Kidney (tissue), 14 donors: ENCODE data around the gene ADARB1. TPM values are rescaled to one million over a fixed set of nuclear protein-coding genes. Genes with fewer than 3 reads are reported as not detected.

Source experiments
- DNase-seq, 5 donors: peaks; one replicate each; pipeline ENCODE4 v3.0.0-alpha.2; 2013 to 2020
- FAIRE-seq: peaks from 2 replicates; lab custom pipeline; 2012; peaks lifted over from hg19 to GRCh38; lab: Jason Lieb, UNC
- H3K27ac ChIP-seq, 2 donors: one replicate each; pipeline ENCODE4 v1.7.0; 2013; ENCODE audit warnings: low read depth in 2 of 2, low read length in 2 of 2, inconsistent platforms in 1 of 2
- H3K27me3 ChIP-seq: one replicate; pipeline ENCODE4 v1.7.1; 2013; ENCODE audit warnings: low read length, inconsistent platforms; ENCODE audit not compliant: control insufficient read depth, insufficient read depth
- H3K36me3 ChIP-seq, 3 donors: one replicate each; pipeline versions ENCODE4 v1.7.0 to v1.7.1; 2013; ENCODE audit warnings: low read length in 3 of 3, control low read depth in 1 of 3, inconsistent platforms in 1 of 3; ENCODE audit not compliant: insufficient read depth in 3 of 3, control insufficient read depth in 2 of 3
- H3K4me1 ChIP-seq, 3 donors: one replicate each; pipeline versions ENCODE4 v1.7.0 to v1.7.1; 2013; ENCODE audit warnings: low read length in 3 of 3, inconsistent platforms in 1 of 3, low read depth in 1 of 3; ENCODE audit not compliant: control insufficient read depth in 2 of 3, insufficient read depth in 2 of 3
- H3K4me3 ChIP-seq, 3 donors: one replicate each; pipeline versions ENCODE4 v1.7.0 to v1.8.1; 2013; ENCODE audit warnings: low read length in 3 of 3, control low read depth in 1 of 3, inconsistent platforms in 1 of 3
- H3K9ac ChIP-seq, 3 donors: one replicate each; pipeline versions ENCODE4 v1.7.0 to v1.7.1; 2013; ENCODE audit warnings: low read length in 3 of 3, control low read depth in 1 of 3, inconsistent platforms in 1 of 3
- H3K9me3 ChIP-seq, 3 donors: one replicate each; pipeline versions ENCODE4 v1.7.0 to v1.7.1; 2013; ENCODE audit warnings: low read length in 3 of 3, control low read depth in 1 of 3, inconsistent platforms in 1 of 3; ENCODE audit not compliant: control insufficient read depth in 2 of 3, insufficient read depth in 1 of 3
- intact Hi-C: fragments of 100-400 bp; cut with DNase I; formaldehyde crosslinking; loops from one replicate; pipeline ENCODE4 v1.11.1; 2022
- polyA plus RNA-seq: library from polyadenylated mRNA; stranded (reverse); fragments of 350-450 nt; fragmentation: Illumina TruSeq; extraction: RNeasy Lipid Tissue Mini Kit (QIAGEN cat#74804); gene quantifications from one replicate; pipeline ENCODE4 v1.2.3, GENCODE V29; 2014; ENCODE audit warnings: low read depth, low replicate concordance; ENCODE audit not compliant: insufficient read depth
- total RNA-seq: library from RNA; stranded (reverse); fragmentation: NEBNext Ultra II Directional; extraction: Animal tissue kit (Norgen Biotek cat#: 25700); gene quantifications from one replicate; pipeline ENCODE4 v1.2.1, GENCODE V29; 2021
- TF ChIP-seq, protein P1 (sequence below): IDR thresholded peaks from 3 replicates; pipeline ENCODE4 v1.5.1; 2012; ENCODE audit warnings: mild to moderate bottlenecking, moderate library complexity, borderline replicate concordance; ENCODE audit not compliant: insufficient read depth; ENCODE audit errors: extremely low read depth
- donor health status: control.
- donor health status: control.
- donor health status: control.
- donor health status: control.
- donor health status: control.
- donor health status: DM: yes; HTN: yes; CAD: no.
- donor health status: Normal renal cell carcinoma (clear cell type).

The ADARB1 gene
- total and polyA plus RNA-seq, 2 donors from 2014 or later: 6.7 to 34.9 TPM

- H3K9me3 ChIP-seq: no peaks in the 10 kb centered on the region
- no peak overlapping the region for H3K27ac ChIP-seq
- H3K9ac ChIP-seq: no peak overlapping the region
- no peaks in the 10 kb centered on the region for H3K4me1 ChIP-seq
- H3K36me3 ChIP-seq: no peaks in the 10 kb centered on the region
- H3K4me3 ChIP-seq: no peak overlapping the region
- FAIRE-seq (no peak), DNase-seq (no peak)
- intact Hi-C loops: no loop called here
- TF ChIP-seq, protein P1, sequence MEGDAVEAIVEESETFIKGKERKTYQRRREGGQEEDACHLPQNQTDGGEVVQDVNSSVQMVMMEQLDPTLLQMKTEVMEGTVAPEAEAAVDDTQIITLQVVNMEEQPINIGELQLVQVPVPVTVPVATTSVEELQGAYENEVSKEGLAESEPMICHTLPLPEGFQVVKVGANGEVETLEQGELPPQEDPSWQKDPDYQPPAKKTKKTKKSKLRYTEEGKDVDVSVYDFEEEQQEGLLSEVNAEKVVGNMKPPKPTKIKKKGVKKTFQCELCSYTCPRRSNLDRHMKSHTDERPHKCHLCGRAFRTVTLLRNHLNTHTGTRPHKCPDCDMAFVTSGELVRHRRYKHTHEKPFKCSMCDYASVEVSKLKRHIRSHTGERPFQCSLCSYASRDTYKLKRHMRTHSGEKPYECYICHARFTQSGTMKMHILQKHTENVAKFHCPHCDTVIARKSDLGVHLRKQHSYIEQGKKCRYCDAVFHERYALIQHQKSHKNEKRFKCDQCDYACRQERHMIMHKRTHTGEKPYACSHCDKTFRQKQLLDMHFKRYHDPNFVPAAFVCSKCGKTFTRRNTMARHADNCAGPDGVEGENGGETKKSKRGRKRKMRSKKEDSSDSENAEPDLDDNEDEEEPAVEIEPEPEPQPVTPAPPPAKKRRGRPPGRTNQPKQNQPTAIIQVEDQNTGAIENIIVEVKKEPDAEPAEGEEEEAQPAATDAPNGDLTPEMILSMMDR: no peak
- H3K27me3 ChIP-seq: no peaks in the 10 kb centered on the region
These were observed 21.4 kb upstream of the ADARB1 start for GRCh38 chr21:45052960-45053359.

GRCh38 chr21:45053561-45054226 lies 20.7 kb upstream of the ADARB1 start:
- intact Hi-C loops: no loop called here
- Histone ChIP-seq H3K36me3 (no peaks in the 10 kb centered on the region), H3K4me1 (no peaks in the 10 kb centered on the region), H3K27ac (no peak overlapping the region), H3K27me3 (no peaks in the 10 kb centered on the region), H3K9ac (no peak overlapping the region), H3K9me3 (no peaks in the 10 kb centered on the region), H3K4me3 (no peak overlapping the region)
- DNase-seq (no peak), FAIRE-seq (no peak)
- TF ChIP-seq, protein P1: no peak

GRCh38 chr21:45054227-45054926 lies 20.0 kb upstream of the ADARB1 start:
- DNase-seq (no peak), FAIRE-seq (no peak)
- H3K27ac ChIP-seq: no peak overlapping the region
- H3K9me3 ChIP-seq: no peaks in the 10 kb centered on the region
- TF ChIP-seq, protein P1: no peak
- H3K27me3 ChIP-seq: no peaks in the 10 kb centered on the region
- H3K36me3 ChIP-seq: no peaks in the 10 kb centered on the region
- H3K4me3 ChIP-seq: no peak overlapping the region
- no peak overlapping the region for H3K9ac ChIP-seq
- H3K4me1 ChIP-seq: no peaks in the 10 kb centered on the region
- intact Hi-C loops: no loop called here
